Cortex of kidney (tissue), 1 donor: Measurements from ENCODE around the gene CENPO.

ENCODE experiments used
- DNase-seq: peaks from one replicate; lab custom pipeline; 2025; lab: John Stamatoyannopoulos, UW

CENPO gene

GRCh38 chr2:24837996-24838513, 44.8 kb downstream of the CENPO start:
- DNase-seq = no peak

DNA sequence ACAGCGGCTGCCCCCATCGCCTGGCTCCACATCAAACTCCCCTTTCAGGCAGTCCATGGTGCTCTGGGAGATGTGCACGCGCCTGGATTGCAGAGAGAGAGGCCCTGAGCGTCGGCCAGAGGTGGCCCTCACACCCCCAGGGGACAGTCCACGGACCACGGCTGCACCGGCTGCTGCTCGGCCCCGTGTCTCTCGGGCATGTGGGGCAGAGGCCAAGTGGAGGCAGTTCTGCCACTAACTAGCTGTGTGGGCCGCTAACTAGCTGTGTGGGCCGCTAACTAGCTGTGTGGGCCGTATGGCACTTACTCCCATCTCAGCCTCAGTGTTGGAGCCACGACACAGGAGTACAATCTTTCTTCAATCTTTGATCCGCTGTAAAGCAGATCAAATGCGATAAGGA, 45.3 kb downstream of the CENPO start:
- no peak for DNase-seq

GRCh38 chr2:24839729-24840128, 46.5 kb downstream of the CENPO start:
- DNase-seq = no peak

- DNase-seq = no peak
These were observed 47.1 kb downstream of the CENPO start for GRCh38 chr2:24840164-24840869.

GRCh38 chr2:24840962-24841945, 48.0 kb downstream of the CENPO start:
- no peak for DNase-seq

- DNase-seq = no peak
These were observed 49.1 kb downstream of the CENPO start for GRCh38 chr2:24842081-24843050.

DNA sequence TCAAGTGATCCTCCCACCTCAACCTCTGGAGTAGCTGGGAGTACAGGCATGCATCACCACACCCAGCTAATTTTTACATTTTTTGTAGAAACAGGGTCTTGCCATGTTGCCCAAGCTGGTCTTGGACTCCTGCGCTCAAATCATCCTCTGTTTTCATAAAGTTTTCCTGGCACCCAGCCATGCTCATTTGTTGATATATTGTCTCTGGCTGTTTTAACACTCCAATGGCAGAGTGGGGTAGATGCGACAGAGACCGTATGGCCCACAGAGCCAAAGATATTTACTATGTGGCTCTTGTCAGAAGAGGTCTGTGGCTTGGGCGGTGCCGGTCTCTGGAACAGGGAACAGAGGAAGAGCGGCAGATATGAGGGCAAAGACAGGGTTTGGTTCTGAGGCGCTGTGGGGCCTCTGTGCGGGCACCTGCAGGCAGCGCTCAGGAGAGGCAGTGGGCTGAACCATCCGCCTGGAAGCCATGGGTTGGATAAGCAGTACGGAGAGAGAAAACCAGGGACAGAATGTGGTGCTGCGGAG, 50.2 kb downstream of the CENPO start:
- DNase-seq = no peak

DNA sequence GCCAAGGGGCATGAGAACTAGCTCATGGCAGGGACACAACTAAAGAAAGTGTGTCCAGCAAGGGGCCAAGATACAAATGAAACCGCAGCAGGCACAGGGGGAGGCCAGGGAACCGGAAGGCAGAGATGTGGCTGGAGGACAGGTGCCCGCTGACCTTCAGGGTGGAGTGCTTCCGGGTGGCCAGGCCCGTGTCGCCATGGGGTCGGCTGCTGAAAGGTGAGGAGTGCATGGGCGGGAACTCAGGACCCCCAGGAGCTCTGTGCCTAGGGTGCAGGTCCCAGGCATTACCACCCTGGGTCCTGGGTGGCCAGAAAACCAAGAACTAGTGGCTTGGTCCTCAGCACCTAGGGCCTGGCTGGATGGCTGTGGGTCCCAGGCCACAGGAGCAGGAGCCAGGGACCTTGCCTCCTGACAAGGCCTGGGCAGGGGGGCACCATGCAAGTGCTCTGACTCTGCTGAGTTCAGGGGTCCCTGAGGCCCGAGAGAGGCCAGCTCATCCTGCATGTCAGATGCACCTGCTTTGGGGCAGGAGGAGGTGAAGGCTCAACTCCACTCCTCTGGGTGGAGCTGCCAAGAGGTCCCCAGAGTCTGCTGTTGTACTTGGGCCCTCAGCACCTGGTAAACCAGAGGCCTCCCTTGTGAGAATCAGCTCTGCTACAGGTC, 50.9 kb downstream of the CENPO start:
- no peak for DNase-seq

- no peak for DNase-seq
These were observed 52.5 kb downstream of the CENPO start for GRCh38 chr2:24845691-24846090.

GRCh38 chr2:24850944-24851343, 57.7 kb downstream of the CENPO start:
- DNase-seq = no peak

DNA sequence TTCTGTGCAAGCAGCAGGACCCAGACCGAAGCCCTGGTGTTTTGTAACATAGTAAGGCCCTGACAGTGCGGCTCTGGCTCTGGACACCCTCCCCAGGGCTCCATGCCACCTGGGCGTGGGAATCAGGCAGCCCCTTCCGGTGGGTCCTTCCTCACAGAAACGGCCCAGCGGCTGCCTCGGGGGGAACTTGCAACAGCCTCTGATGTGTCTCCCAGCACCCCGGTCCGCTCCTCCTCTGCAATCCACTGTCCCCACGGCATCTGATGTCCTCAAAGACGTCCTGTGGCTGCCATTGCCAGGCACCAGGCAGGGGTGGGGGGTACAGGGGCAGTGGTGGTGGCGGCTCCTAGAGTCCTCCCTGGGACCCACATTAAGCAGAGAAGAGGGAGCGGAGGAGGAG, 58.8 kb downstream of the CENPO start:
- DNase-seq = no peak

- no peak for DNase-seq
These were observed 59.3 kb downstream of the CENPO start for GRCh38 chr2:24852431-24853020.

- DNase-seq = no peak
These were observed 59.8 kb downstream of the CENPO start for GRCh38 chr2:24853046-24853445.

- no peak for DNase-seq
These were observed 60.8 kb downstream of the CENPO start for GRCh38 chr2:24853996-24854395.

DNA sequence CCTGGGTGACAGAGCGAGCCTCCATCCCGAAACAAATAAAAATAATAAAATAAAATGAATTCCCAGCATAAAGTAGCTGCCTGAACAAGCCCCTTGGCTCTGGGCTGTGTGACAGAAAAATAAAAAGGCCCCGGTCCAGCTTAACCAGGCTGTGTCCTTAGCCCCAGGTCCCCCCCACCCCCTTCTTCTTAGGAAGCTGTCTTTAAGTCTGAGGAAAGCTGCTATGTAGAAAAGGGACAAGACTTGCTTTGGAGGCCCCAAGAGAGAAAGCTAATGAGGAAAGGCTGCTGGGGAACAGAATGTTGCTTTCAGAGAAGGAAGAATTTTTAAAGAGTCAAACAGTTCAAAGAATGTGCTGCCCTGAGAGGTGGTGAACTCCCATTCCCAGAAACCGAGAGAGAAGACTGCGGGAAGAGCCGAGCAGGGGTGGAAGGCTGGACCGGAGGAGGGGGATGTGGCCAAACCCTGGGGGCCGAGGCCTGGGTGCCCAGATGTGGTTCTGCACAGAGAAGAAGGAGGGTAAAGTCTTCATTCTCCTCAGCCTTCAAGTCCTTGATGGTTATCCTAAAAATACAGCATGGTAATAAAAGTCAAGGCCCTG, 61.9 kb downstream of the CENPO start:
- DNase-seq = no peak

- DNase-seq = no peak
These were observed 62.5 kb downstream of the CENPO start for GRCh38 chr2:24855726-24856125.

GRCh38 chr2:24856791-24857211, 63.6 kb downstream of the CENPO start:
- no peak for DNase-seq

DNA sequence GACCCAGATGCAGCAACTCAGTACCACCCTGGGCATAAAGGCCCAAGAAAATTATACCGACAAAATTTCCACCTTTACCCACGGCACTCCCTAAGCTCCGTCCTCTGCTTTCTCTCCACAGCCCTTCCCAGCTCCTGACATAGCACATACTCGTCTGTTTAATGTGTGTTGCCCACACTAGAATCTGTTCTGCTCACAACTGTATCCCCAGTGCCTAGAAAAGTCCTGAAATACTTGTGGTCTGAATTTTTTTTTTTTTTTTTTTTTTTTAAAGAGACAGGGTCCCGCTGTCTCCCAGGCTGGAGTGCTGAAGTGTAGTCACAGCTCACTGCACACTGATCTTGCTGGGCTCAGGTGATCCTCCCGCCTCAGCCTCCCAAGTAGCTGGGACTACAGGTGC, 64.5 kb downstream of the CENPO start:
- DNase-seq = no peak

- DNase-seq = no peak
These were observed 65.8 kb downstream of the CENPO start for GRCh38 chr2:24858996-24859395.

DNA sequence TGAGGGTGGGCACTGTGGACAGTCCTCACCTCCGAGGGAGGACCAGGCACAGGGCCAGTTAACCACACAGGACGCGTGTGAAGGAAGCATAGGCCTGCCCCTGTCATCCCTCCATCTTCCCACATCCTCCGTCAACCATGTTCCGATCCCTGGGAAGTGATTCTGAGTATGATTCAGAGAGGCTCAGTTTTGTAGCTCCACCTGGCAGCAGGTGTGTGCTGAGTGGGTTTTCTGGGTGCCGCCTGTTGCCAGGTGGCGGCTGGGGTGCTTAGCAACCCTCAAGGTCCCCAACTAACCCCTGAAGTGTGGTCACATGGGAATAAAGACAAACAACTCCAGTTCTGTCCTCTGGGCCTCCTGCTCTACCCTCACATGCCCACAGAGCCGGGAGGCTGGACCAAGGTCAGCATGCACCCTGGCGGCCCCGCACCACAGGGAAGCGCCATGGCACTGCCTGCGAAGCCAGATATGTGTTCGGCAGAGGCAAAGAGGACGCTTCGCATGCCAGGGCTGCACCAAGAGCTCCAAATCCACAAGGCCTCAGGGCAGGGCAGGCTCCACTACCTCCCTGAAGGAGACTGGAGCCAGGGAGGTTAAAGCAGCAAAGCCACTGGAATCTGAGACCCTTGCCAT, 66.9 kb downstream of the CENPO start:
- DNase-seq = no peak
